BLaER1 treated with 17β-estradiol and CSF1 and Interleukin-3, amounts not matched to agents 10 nM and 100 nM (cell line): ENCODE results near the gene SNRNP25.

Experiments
- H3K27ac ChIP-seq, 11 experiments: shearing (Covaris generic); formaldehyde crosslinking; 2 replicates each; pipeline ENCODE4 v1.8.1; 2022
- H3K27me3 ChIP-seq, 11 experiments: shearing (Covaris generic); formaldehyde crosslinking; 2 replicates each; pipeline ENCODE4 v1.8.1; 2022
- H3K36me3 ChIP-seq, 11 experiments: shearing (Covaris generic); formaldehyde crosslinking; 2 replicates each; pipeline ENCODE4 v1.8.1; 2022
- H3K4me1 ChIP-seq, 10 experiments: shearing (Covaris generic); formaldehyde crosslinking; 2 replicates each; pipeline ENCODE4 v1.8.1; 2022
- H3K4me2 ChIP-seq, 11 experiments: shearing (Covaris generic); formaldehyde crosslinking; 2 replicates each; pipeline ENCODE4 v1.8.1; 2022
- H3K4me3 ChIP-seq, 10 experiments: shearing (Covaris generic); formaldehyde crosslinking; 2 replicates each; pipeline ENCODE4 v1.8.1; 2022
- H3K9ac ChIP-seq, 11 experiments: shearing (Covaris generic); formaldehyde crosslinking; 2 replicates each; pipeline ENCODE4 v1.8.1; 2022
- H3K9me3 ChIP-seq, 11 experiments: shearing (Covaris generic); formaldehyde crosslinking; replicated peaks in 1 of 11; 2 replicates each; pipeline ENCODE4 v1.8.1; 2022
- H4K20me1 ChIP-seq, 11 experiments: shearing (Covaris generic); formaldehyde crosslinking; 2 replicates each; pipeline ENCODE4 v1.8.1; 2022
- Cebpa-rat ChIP-seq, 11 experiments: shearing (Covaris generic); IDR thresholded peaks; 2 replicates each; pipeline ENCODE4 v1.8.1; 2022

SNRNP25 gene

DNA sequence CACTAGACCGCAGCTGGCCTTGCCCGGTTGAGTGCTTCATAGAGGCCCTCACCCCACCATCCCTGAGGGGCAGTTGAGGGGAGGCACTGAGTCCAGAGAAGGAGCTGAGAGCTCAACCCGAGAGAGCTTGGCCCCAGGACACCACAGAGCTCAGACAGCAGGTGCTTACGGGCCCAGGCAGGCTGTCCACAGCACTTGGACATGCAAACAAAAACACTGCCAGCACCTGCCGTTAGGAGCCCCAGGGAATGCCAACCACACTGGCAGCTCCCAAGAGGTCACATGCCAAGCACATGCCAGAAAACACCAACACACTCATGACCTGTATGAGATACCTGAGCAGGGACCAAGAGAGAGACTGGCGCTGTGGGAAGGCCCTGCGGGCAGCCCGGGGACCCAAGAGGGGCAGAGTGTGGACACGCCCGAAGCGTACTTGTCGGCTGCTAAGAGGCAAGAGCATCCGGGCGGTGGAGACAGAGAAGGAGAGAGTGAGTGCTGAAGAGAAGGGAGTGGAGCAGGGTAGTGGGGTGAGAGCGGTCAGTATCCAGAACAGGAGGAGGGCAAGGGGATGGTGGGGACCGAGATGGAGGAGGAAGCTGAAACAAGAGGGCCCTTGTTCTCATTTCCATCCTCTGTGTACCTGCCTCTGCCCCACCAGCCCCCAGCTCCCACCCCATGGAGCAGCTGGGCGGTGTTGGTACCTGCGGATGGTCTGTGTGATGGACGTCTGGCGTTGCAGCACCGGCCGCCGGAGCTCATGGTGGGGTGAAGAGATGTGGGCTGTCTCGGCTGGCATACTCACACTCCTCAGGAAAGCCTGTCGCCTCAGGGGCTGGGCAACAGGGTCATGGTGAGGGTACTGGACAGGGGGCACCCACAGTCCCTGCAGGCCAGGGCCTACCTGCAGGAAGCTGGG lies 10.6 kb downstream of the SNRNP25 start:
- Histone ChIP-seq H3K4me3 (no peak overlapping the region), H3K27me3 (peaks cover 0 to 7% (median 1%) of the 10 kb centered on the region in 11 experiments; a peak in 4 of 22 replicates), H4K20me1 (peaks cover 0 to 70% (median 9%) of the 10 kb centered on the region in 11 experiments; a peak in 8 of 22 replicates), H3K9ac (peak overlapping the region in 6 of 11 experiments; percentile 4 to 53 (median 29); a peak in 6 of 22 replicates), H3K27ac (no peak overlapping the region), H3K36me3 (peaks cover 0 to 50% (median 8%) of the 10 kb centered on the region in 11 experiments; a peak in 15 of 22 replicates), H3K9me3 (no peaks in the 10 kb centered on the region), H3K4me2 (peak overlapping the region in 6 of 11 experiments; percentile 13 to 45 (median 42); a peak in 10 of 22 replicates), H3K4me1 (peaks cover 16 to 42% (median 32%) of the 10 kb centered on the region in 10 experiments; a peak in 19 of 20 replicates)
- no peak for TF ChIP-seq Cebpa-rat (IDR thresholded peaks at IDR 0.05)

DNA sequence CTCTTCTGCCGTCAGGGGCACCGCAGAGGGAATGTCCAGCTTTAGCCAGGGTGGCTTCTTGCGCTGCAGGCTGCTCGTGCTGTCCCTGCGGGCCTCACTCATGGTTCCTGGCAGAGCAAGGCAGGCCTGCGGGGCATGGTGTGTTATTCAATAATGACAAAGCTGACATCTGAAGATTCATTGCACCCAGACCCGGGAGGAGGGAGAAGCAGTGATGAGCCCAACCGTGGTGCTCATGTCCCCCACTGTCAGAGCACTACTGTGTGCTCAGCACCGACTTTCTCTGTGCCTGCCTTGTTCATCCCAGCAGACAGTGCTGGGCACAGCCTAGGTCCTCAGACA lies 11.3 kb downstream of the SNRNP25 start:
- peaks cover 0 to 73% (median 9%) of the 10 kb centered on the region in 11 experiments; a peak in 11 of 22 replicates for H4K20me1 ChIP-seq
- no peak overlapping the region for H3K4me3 ChIP-seq
- H3K9me3 ChIP-seq: no peaks in the 10 kb centered on the region
- H3K27me3 ChIP-seq: peaks cover 0 to 10% (median 7%) of the 10 kb centered on the region in 11 experiments; a peak in 17 of 22 replicates
- H3K4me2 ChIP-seq: no peak overlapping the region; a peak in 1 of 22 replicates
- no peak overlapping the region for H3K27ac ChIP-seq
- 0 out of 22 replicates have a peak overlapping the region, but pooled peaks of 3 of the 11 experiments have one; percentile 4 to 19 (median 9) for H3K9ac ChIP-seq
- H3K36me3 ChIP-seq: peaks cover 0 to 44% (median 2%) of the 10 kb centered on the region in 11 experiments; a peak in 10 of 22 replicates
- peaks cover 16 to 49% (median 38%) of the 10 kb centered on the region in 10 experiments; a peak in 19 of 20 replicates for H3K4me1 ChIP-seq
- no peak for TF ChIP-seq Cebpa-rat (IDR thresholded peaks at IDR 0.05)

DNA sequence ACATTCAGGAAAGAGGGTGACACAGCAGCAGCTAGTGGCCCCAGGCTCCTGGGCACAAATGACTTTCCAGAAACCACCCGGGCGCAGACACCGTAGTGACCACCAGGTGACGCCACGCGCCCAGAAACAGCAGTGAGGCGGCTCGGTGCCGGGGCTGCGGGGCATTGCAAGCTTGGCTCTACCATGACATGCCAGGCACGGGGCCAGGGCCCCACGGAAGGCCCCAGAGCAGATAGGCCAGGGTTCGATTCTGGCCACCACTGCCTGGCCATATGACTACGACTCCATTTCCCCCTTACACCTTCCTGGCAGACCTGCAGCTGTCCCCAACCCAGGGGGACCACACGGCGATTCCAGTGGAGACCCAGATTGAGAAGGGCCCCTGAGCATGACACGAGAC lies 12.1 kb downstream of the SNRNP25 start:
- H3K27me3 ChIP-seq: peaks cover 4 to 19% (median 16%) of the 10 kb centered on the region in 11 experiments; a peak in 21 of 22 replicates
- H3K4me3 ChIP-seq: no peak overlapping the region
- no peaks in the 10 kb centered on the region for H3K9me3 ChIP-seq
- peak overlapping the region in 1 of 11 experiments; percentile 11; a peak in 1 of 22 replicates for H3K9ac ChIP-seq
- 0 out of 22 replicates have a peak overlapping the region, but pooled peaks of 1 of the 11 experiments have one; percentile 6 for H3K27ac ChIP-seq
- H4K20me1 ChIP-seq: peaks cover 0 to 75% (median 14%) of the 10 kb centered on the region in 11 experiments; a peak in 12 of 22 replicates
- H3K4me2 ChIP-seq: peak overlapping the region in 10 of 11 experiments; percentile 8 to 58 (median 32); a peak in 13 of 22 replicates
- H3K36me3 ChIP-seq: peaks cover 0 to 36% (median 0%) of the 10 kb centered on the region in 11 experiments; a peak in 7 of 22 replicates
- no peak for TF ChIP-seq Cebpa-rat (IDR thresholded peaks at IDR 0.05)
- peaks cover 16 to 57% (median 43%) of the 10 kb centered on the region in 10 experiments for H3K4me1 ChIP-seq

DNA sequence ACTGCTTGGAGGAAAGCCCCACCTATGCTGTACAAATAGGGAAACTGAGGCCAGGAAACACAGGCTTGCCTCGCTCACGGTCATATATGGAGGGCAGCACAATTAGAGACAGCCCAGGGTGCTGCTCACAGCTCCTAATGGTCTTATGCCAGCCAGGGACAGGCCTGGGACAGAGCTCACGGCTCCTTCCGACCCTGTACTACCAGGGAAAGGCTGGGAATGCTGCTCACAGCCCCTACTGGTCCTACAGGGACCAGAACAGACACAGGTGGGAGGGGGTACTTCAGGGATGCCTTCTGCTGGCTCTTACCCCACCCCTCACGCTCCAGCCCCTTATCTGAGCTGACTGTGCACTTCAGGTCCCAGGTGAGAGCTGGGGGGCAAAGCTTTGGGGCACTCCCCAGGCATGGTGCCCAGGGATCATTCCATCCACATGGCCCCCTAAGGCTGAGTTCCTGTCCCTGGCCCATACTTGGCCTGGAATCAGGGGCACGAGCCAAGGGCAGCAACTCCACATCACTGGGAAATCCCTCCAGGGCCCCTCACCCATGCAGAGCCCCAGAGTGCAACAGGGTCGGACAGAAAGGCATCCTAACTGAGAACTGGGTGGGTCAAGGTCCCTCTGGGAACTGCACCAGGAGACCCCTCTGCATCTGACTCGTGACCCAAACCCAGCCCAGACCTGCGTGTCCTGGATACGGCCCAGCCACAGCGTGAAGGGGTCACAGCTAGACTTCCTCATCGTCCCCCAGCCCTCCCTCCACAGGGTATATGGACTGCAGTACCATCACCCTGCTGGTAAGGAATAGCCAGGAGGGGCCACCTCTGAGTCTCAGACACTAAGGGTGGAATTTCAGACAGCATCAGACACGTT lies 12.9 kb downstream of the SNRNP25 start:
- peak overlapping the region in 5 of 11 experiments; percentile 2 to 26 (median 14); a peak in 3 of 22 replicates for H3K9ac ChIP-seq
- peaks cover 0 to 83% (median 20%) of the 10 kb centered on the region in 11 experiments; a peak in 13 of 22 replicates for H4K20me1 ChIP-seq
- no peak for TF ChIP-seq Cebpa-rat (IDR thresholded peaks at IDR 0.05)
- H3K9me3 ChIP-seq: no peaks in the 10 kb centered on the region
- H3K4me1 ChIP-seq: peaks cover 16 to 65% (median 49%) of the 10 kb centered on the region in 10 experiments
- no peak overlapping the region for H3K4me3 ChIP-seq
- peaks cover 12 to 27% (median 24%) of the 10 kb centered on the region in 11 experiments for H3K27me3 ChIP-seq
- peaks cover 0 to 34% (median 0%) of the 10 kb centered on the region in 11 experiments; a peak in 7 of 22 replicates for H3K36me3 ChIP-seq
- peak overlapping the region in 8 of 11 experiments; percentile 8 to 58 (median 38); a peak in 7 of 22 replicates for H3K4me2 ChIP-seq
- peak overlapping the region in 1 of 11 experiments; percentile 6; a peak in 1 of 22 replicates for H3K27ac ChIP-seq

DNA sequence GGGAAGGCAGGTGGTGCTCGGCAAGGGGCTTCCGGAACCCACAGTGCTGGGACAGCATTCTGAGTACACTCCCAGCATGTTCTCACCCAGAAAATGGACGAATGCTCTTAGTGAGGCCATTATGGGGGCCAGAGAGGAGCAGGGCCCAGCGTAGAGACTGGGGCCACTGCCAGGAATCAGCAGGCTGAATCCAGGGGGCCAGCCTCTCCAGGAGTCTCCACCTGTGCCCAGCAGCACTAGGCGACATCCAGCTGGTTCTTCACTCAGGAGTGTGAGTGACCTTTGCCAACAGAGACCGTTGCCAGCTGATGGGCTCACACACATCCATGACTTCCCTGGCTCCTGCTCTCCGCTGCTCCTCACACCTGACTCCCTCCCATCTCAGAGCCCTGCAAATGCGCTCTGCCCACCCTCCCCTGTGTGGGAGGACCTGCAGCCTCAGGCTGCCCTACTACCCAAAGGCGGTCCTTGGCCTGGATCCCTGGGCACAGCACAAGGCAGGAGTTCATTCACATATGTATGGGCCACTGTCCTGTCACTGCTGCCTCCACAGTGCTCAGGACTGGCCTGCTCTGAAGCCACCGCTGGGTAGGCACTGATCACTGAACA lies 13.7 kb downstream of the SNRNP25 start:
- Histone ChIP-seq H4K20me1 (peaks cover 0 to 83% (median 20%) of the 10 kb centered on the region in 11 experiments; a peak in 13 of 22 replicates), H3K27ac (no peak overlapping the region; a peak in 2 of 22 replicates), H3K4me2 (peak overlapping the region in 3 of 11 experiments; percentile 32 to 99 (median 52); a peak in 1 of 22 replicates), H3K27me3 (peaks cover 18 to 34% (median 31%) of the 10 kb centered on the region in 11 experiments), H3K4me1 (peaks cover 16 to 70% (median 54%) of the 10 kb centered on the region in 10 experiments), H3K36me3 (peaks cover 0 to 26% (median 0%) of the 10 kb centered on the region in 11 experiments; a peak in 7 of 22 replicates), H3K9me3 (no peaks in the 10 kb centered on the region), H3K4me3 (no peak overlapping the region), H3K9ac (peak overlapping the region in 6 of 11 experiments; percentile 2 to 26 (median 16); a peak in 4 of 22 replicates)
- TF ChIP-seq Cebpa-rat (IDR thresholded peaks at IDR 0.05): no peak

DNA sequence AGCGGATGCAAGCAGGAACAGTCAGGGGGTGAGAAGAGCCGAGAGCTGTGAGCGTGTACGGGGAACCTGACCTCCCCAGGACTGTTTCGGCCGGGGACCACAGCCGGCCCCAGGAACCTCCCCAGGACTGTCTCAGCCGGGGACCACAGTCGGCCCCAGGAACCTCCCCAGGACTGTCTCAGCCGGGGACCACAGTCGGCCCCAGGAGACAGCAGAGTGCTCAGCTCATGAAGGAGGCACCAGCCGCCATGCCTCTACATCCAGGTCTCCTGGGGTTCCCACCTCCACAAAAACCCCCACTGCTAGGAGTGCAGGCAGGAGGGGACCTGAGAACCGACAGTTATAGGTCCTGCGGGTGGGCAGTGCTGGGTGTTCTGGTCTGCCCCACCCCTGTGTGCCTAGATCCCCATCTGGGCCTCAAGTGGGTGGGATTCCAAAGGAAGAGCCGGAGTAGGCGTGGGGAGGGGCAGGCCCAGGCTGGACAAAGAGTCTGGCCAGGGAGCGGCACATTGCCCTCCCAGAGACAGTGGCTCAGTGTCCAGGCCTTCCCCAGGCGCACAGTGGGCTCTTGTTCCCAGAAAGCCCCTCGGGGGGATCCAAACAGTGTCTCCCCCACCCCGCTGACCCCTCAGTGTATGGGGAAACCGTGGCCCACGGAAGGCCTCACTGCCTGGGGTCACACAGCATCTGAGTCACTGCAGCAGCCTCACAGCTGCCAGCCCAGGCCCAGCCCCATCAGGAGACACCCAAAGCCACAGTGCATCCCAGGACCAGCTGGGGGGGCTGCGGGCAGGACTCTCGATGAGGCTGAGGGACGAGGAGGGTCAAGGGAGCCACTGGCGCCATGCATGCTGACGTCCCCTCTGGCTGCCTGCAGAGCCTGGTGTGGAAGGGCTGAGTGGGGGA lies 14.5 kb downstream of the SNRNP25 start:
- H3K27ac ChIP-seq: peak overlapping the region in 1 of 11 experiments; percentile 25; a peak in 2 of 22 replicates

More for the DNA sequence above, 14.5 kb downstream of the SNRNP25 start:
- Histone ChIP-seq H3K9ac (peak overlapping the region in 9 of 11 experiments; percentile 9 to 44 (median 19); a peak in 7 of 22 replicates), H4K20me1 (peaks cover 0 to 83% (median 20%) of the 10 kb centered on the region in 11 experiments; a peak in 13 of 22 replicates), H3K4me2 (peak overlapping the region; percentile 29 to 100 (median 42); a peak in 21 of 22 replicates), H3K4me3 (no peak overlapping the region), H3K9me3 (no peaks in the 10 kb centered on the region), H3K4me1 (peaks cover 23 to 76% (median 60%) of the 10 kb centered on the region in 10 experiments), H3K36me3 (peaks cover 0 to 18% (median 0%) of the 10 kb centered on the region in 11 experiments; a peak in 6 of 22 replicates), H3K27me3 (peaks cover 18 to 43% (median 34%) of the 10 kb centered on the region in 11 experiments)
- TF ChIP-seq Cebpa-rat (IDR thresholded peaks at IDR 0.05): no peak
